WTC11 (cell line): ENCODE measurements around the gene SNX24. TPM values are rescaled to one million over a fixed set of nuclear protein-coding genes. Genes with fewer than 3 reads are reported as not detected.

Experiments
- ATAC-seq: fragments of 200-7000 bp; cut with Tn5 transposase; 2 replicates; pipeline ENCODE4 v1.10.0; 2021; ENCODE audit warnings: mild to moderate bottlenecking, moderate library complexity
- CTCF ChIA-PET: fragments of 300-600 bp; sonication (Branson Sonifier 250); formaldehyde crosslinking; loops from one replicate; lab custom pipeline; 2021; ENCODE audit warnings: antibody characterized with exemption; lab: Charles Lee
- POLR2A ChIA-PET: fragments of 350-600 bp; sonication (Branson Sonifier 250); formaldehyde crosslinking; loops from one replicate; lab custom pipeline; 2021; ENCODE audit warnings: antibody characterized with exemption; lab: Charles Lee
- DNase-seq: peaks from one replicate; pipeline ENCODE4 v3.0.0; 2021; ENCODE audit warnings: low spot score
- H3K27ac Mint-ChIP-seq: 2 replicates; pipeline ENCODE4 v1.8.0; 2021; ENCODE audit warnings: mixed read lengths
- H3K27me3 Mint-ChIP-seq: 2 replicates; pipeline ENCODE4 v1.8.0; 2021; ENCODE audit warnings: low read depth, mild to moderate bottlenecking, moderate library complexity, mixed read lengths
- H3K36me3 Mint-ChIP-seq: 2 replicates; pipeline ENCODE4 v1.8.0; 2021; ENCODE audit warnings: mixed read lengths
- H3K4me1 Mint-ChIP-seq: 2 replicates; pipeline ENCODE4 v1.8.0; 2022; ENCODE audit warnings: mixed read lengths
- H3K4me3 Mint-ChIP-seq: 2 replicates; pipeline ENCODE4 v1.8.0; 2021; ENCODE audit warnings: mild to moderate bottlenecking, moderate library complexity, mixed read lengths
- H3K9me3 Mint-ChIP-seq: 2 replicates; pipeline ENCODE4 v1.8.0; 2021; ENCODE audit warnings: mixed read lengths
- AFF4 ChIP-seq: sonication (generic); formaldehyde crosslinking; IDR thresholded peaks from 2 replicates; pipeline ENCODE4 v1.8.1; 2023; ENCODE audit warnings: mild to moderate bottlenecking, missing genetic modification reagents, borderline replicate concordance
- ATF1 ChIP-seq: sonication (generic); formaldehyde crosslinking; IDR thresholded peaks from 2 replicates; pipeline ENCODE4 v1.8.1; 2023; ENCODE audit warnings: mild to moderate bottlenecking, moderate library complexity, missing genetic modification reagents
- ATF3 ChIP-seq: sonication (generic); formaldehyde crosslinking; conservative IDR thresholded peaks from 2 replicates; pipeline ENCODE4 v1.8.1; 2022; ENCODE audit warnings: mild to moderate bottlenecking, missing genetic modification reagents
- E2F4 ChIP-seq: sonication (generic); formaldehyde crosslinking; IDR thresholded peaks from 2 replicates; pipeline ENCODE4 v1.8.1; 2022; ENCODE audit warnings: low read depth, mild to moderate bottlenecking, moderate library complexity, missing genetic modification reagents, borderline replicate concordance
- EMX1 ChIP-seq: fragments of 250-450 bp; sonication (Bioruptor Pico); IDR thresholded peaks from 2 replicates; pipeline ENCODE4 v1.8.0; 2021; ENCODE audit warnings: mild to moderate bottlenecking
- FOXJ3 ChIP-seq: sonication (generic); formaldehyde crosslinking; IDR thresholded peaks from 2 replicates; pipeline ENCODE4 v1.9.0; 2021; ENCODE audit warnings: missing genetic modification reagents, mild to moderate bottlenecking, borderline replicate concordance
- HMGA2 ChIP-seq: fragments of 250-450 bp; sonication (Bioruptor Pico); IDR thresholded peaks from 2 replicates; pipeline ENCODE4 v1.4.0; 2021; ENCODE audit warnings: mild to moderate bottlenecking, moderate library complexity
- IRF1 ChIP-seq: sonication (generic); formaldehyde crosslinking; IDR thresholded peaks from 2 replicates; pipeline ENCODE4 v1.8.0; 2023; ENCODE audit warnings: missing genetic modification reagents
- JUN ChIP-seq: sonication (generic); formaldehyde crosslinking; IDR thresholded peaks from 2 replicates; pipeline ENCODE4 v1.8.0; 2023; ENCODE audit warnings: mild to moderate bottlenecking, missing genetic modification reagents
- KAT7 ChIP-seq: sonication (generic); formaldehyde crosslinking; IDR thresholded peaks from 2 replicates; pipeline ENCODE4 v1.8.1; 2023; ENCODE audit warnings: missing genetic modification reagents, mild to moderate bottlenecking, borderline replicate concordance
- MAX ChIP-seq: sonication (generic); formaldehyde crosslinking; IDR thresholded peaks from 2 replicates; pipeline ENCODE4 v1.8.0; 2022; ENCODE audit warnings: mild to moderate bottlenecking, missing genetic modification reagents
- NFATC4 ChIP-seq: fragments of 250-450 bp; sonication (Bioruptor Pico); IDR thresholded peaks from 2 replicates; pipeline ENCODE4 v1.9.0; 2021; ENCODE audit warnings: mild to moderate bottlenecking
- NFYB ChIP-seq: sonication (generic); formaldehyde crosslinking; conservative IDR thresholded peaks from 2 replicates; pipeline ENCODE4 v1.8.0; 2022; ENCODE audit warnings: low read depth, missing genetic modification reagents
- NR3C1 ChIP-seq: sonication (generic); formaldehyde crosslinking; conservative IDR thresholded peaks from 2 replicates; pipeline ENCODE4 v1.8.1; 2023; ENCODE audit warnings: low read depth, mild to moderate bottlenecking, missing genetic modification reagents
- PRRX2 ChIP-seq: fragments of 250-450 bp; sonication (Bioruptor Pico); IDR thresholded peaks from 2 replicates; pipeline ENCODE4 v1.8.0; 2021; ENCODE audit warnings: mild to moderate bottlenecking
- RORB ChIP-seq: fragments of 250-450 bp; sonication (Bioruptor Pico); IDR thresholded peaks from 2 replicates; pipeline ENCODE4 v1.9.0; 2021; ENCODE audit warnings: mild to moderate bottlenecking
- SMAD3 ChIP-seq: sonication (generic); formaldehyde crosslinking; IDR thresholded peaks from 2 replicates; pipeline ENCODE4 v1.8.0; 2022; ENCODE audit warnings: missing genetic modification reagents, mild to moderate bottlenecking, borderline replicate concordance
- SOX15 ChIP-seq: fragments of 250-450 bp; sonication (Bioruptor Pico); IDR thresholded peaks from 2 replicates; pipeline ENCODE4 v1.9.0; 2021; ENCODE audit warnings: mild to moderate bottlenecking
- ZNF263 ChIP-seq: sonication (generic); formaldehyde crosslinking; IDR thresholded peaks from 2 replicates; pipeline ENCODE4 v1.8.1; 2022; ENCODE audit warnings: low read depth, mild to moderate bottlenecking, moderate library complexity, missing genetic modification reagents
- ZNF396 ChIP-seq: fragments of 250-450 bp; sonication (Bioruptor Pico); IDR thresholded peaks from 2 replicates; pipeline ENCODE4 v1.8.0; 2021; ENCODE audit warnings: mild to moderate bottlenecking, moderate library complexity, borderline replicate concordance
- ZNF416 ChIP-seq: fragments of 250-450 bp; sonication (Bioruptor Pico); IDR thresholded peaks from 2 replicates; pipeline ENCODE4 v1.9.0; 2021; ENCODE audit warnings: mild to moderate bottlenecking, inconsistent platforms
- ZNF532 ChIP-seq: fragments of 250-450 bp; sonication (Bioruptor Pico); IDR thresholded peaks from 2 replicates; pipeline ENCODE4 v1.9.0; 2021; ENCODE audit warnings: mild to moderate bottlenecking, borderline replicate concordance
- ZNF671 ChIP-seq: fragments of 250-450 bp; sonication (Bioruptor Pico); IDR thresholded peaks from 2 replicates; pipeline ENCODE4 v1.8.0; 2021; ENCODE audit warnings: mild to moderate bottlenecking
- ZSCAN18 ChIP-seq: fragments of 250-450 bp; sonication (Bioruptor Pico); IDR thresholded peaks from 2 replicates; pipeline ENCODE4 v2.1.2; 2022; ENCODE audit warnings: mild to moderate bottlenecking, moderate library complexity
- total RNA-seq: library from RNA; stranded (reverse); gene quantifications from 3 replicates; pipeline ENCODE4 v1.2.3, GENCODE V29; 2021

The SNX24 gene
- total RNA-seq, 1 experiment from 2014 or later, result 15.5 TPM

- no peaks in the 10 kb centered on the region for H3K9me3 Mint-ChIP-seq
- H3K36me3 Mint-ChIP-seq, result no peaks in the 10 kb centered on the region
- TF ChIP-seq IRF1 (CRISPR knock-in tag) (no peak), E2F4 (CRISPR knock-in tag) (no peak), NR3C1 (CRISPR knock-in tag) (no peak), EMX1 (CRISPR knock-in tag) (no peak), SOX15 (CRISPR knock-in tag) (no peak), RORB (no peak), PRRX2 (CRISPR knock-in tag) (no peak), ZNF671 (CRISPR knock-in tag) (no peak), ATF1 (CRISPR knock-in tag) (no peak), ATF3 (CRISPR knock-in tag) (no peak), MAX (CRISPR knock-in tag) (no peak), ZNF416 (CRISPR knock-in tag) (no peak)
- ATAC-seq (no peak), DNase-seq (no peak)
- H3K27ac Mint-ChIP-seq, result no peak overlapping the region
- H3K4me3 Mint-ChIP-seq, result no peak overlapping the region
- no peaks in the 10 kb centered on the region for H3K27me3 Mint-ChIP-seq
- H3K4me1 Mint-ChIP-seq, result no peaks in the 10 kb centered on the region
- POLR2A ChIA-PET, result no interaction called here
- CTCF ChIA-PET, result no interaction called here
Measured at GRCh38 chr5:122971333-122971732, 125.9 kb downstream of the SNX24 start.

- no peaks in the 10 kb centered on the region for H3K36me3 Mint-ChIP-seq
- no peaks in the 10 kb centered on the region for H3K27me3 Mint-ChIP-seq
- CTCF ChIA-PET, result no interaction called here
- ATAC-seq (no peak), DNase-seq (no peak)
- POLR2A ChIA-PET, result interaction anchor here (0.5 kb wide), 1 partner anchor 648 kb away, joined by 3 read pairs; no protein-coding TSS in a partner anchor
- H3K4me1 Mint-ChIP-seq, result no peaks in the 10 kb centered on the region
- no peak overlapping the region for H3K27ac Mint-ChIP-seq
- H3K4me3 Mint-ChIP-seq, result no peak overlapping the region
- H3K9me3 Mint-ChIP-seq, result no peaks in the 10 kb centered on the region
- TF ChIP-seq ZSCAN18 (CRISPR knock-in tag) (no peak), FOXJ3 (CRISPR knock-in tag) (no peak), ZNF396 (CRISPR knock-in tag) (no peak), HMGA2 (CRISPR knock-in tag) (no peak), AFF4 (CRISPR knock-in tag) (no peak), ZNF263 (CRISPR knock-in tag) (no peak), JUN (CRISPR knock-in tag) (no peak), NFYB (CRISPR knock-in tag) (no peak), KAT7 (no peak), EMX1 (CRISPR knock-in tag) (no peak), ZNF532 (CRISPR knock-in tag) (no peak), NFATC4 (CRISPR knock-in tag) (no peak), SMAD3 (CRISPR knock-in tag) (no peak)
Measured at GRCh38 chr5:122972877-122973276, 127.5 kb downstream of the SNX24 start.
